Testis (tissue), 2 donors: ENCODE results near the gene MKNK1.

Experiments used
- CTCF ChIP-seq, 3 experiments: fragments of 450-650 bp in 2 of 3; fragments of 200-600 bp in 1 of 3; sonication (generic) in 1 of 3; IDR thresholded peaks; one replicate each; pipeline ENCODE4 v1.5.1; 2016 to 2019; ENCODE audit warnings: antibody characterized with exemption in 3 of 3, mild to moderate bottlenecking in 2 of 3, moderate library complexity in 1 of 3
- POLR2A ChIP-seq: fragments of 450-650 bp; IDR thresholded peaks from one replicate; pipeline ENCODE4 v1.6.1; 2017; ENCODE audit warnings: antibody characterized with exemption, mild to moderate bottlenecking, moderate library complexity

DNA sequence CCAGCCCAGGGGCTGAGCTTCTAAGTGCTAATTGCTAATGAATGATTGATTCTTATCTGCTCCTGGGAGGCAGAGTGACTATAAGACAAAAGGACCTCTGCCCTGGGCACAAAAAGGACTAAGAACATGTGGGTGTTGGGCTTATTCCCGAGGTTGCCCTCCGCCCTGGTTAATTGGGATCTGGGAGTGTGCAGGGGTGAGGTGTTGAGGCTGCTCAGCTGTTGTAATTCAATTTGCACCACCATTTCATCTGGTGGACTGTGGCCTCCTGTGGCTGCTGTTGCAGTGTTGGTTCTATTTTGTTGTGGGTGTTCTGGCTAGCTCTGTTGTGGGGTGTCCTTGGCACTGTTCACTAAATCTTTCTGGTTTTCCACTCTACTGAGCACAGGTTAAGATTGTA lies 65.9 kb downstream of the MKNK1 start:
- TF ChIP-seq CTCF (IDR thresholded peaks at IDR 0.05) = no peak
- no peak for TF ChIP-seq POLR2A
